Left lung (tissue), 10 donors: ENCODE measurements around the gene ZNF445. TPM values are rescaled to one million over a fixed set of nuclear protein-coding genes. Genes with fewer than 3 reads are reported as not detected.

Source experiments
- ATAC-seq: fragments of 200-7000 bp; cut with Tn5 transposase; one replicate; pipeline ENCODE4 v1.9.1; 2020; ENCODE audit warnings: moderate library complexity
- DNase-seq, 4 donors: peaks; one replicate each; pipeline ENCODE4 v3.0.0-alpha.2; 2013 to 2020
- H3K27ac ChIP-seq, 2 donors: fragments of 200-600 bp; sonication (generic) in 1 of 2; one replicate each; pipeline versions ENCODE4 v1.5.0 to v1.8.0; 2020 to 2021
- H3K27me3 ChIP-seq, 2 donors: fragments of 200-600 bp; sonication (generic) in 1 of 2; one replicate each; pipeline versions ENCODE4 v1.5.0 to v1.8.0; 2020 to 2021
- H3K36me3 ChIP-seq, 2 donors: fragments of 200-600 bp; sonication (generic) in 1 of 2; one replicate each; pipeline versions ENCODE4 v1.5.0 to v1.8.0; 2020 to 2021
- H3K4me1 ChIP-seq, 2 donors: fragments of 200-600 bp; one replicate each; pipeline ENCODE4 v1.8.0; 2021
- H3K4me3 ChIP-seq, 2 donors: fragments of 200-600 bp; sonication (generic) in 1 of 2; one replicate each; pipeline versions ENCODE4 v1.5.0 to v1.8.0; 2020 to 2021; ENCODE audit warnings: mild to moderate bottlenecking in 1 of 2
- H3K9me3 ChIP-seq, 2 donors: fragments of 200-600 bp; sonication (generic) in 1 of 2; one replicate each; pipeline versions ENCODE4 v1.5.0 to v1.8.0; 2020 to 2021
- CTCF ChIP-seq, 2 donors: fragments of 200-600 bp; sonication (generic) in 1 of 2; IDR thresholded peaks; one replicate each; pipeline versions ENCODE4 v1.5.0 to v1.8.0; 2021; ENCODE audit warnings: antibody characterized with exemption in 2 of 2
- intact Hi-C, 2 donors: fragments of 100-400 bp; cut with DNase I; formaldehyde crosslinking; loops; one replicate each; pipeline versions ENCODE4 v1.11.2 to v1.14.2; 2022
- polyA plus RNA-seq, 6 donors: library from polyadenylated mRNA; unstranded; fragments of 120-200 nt; gene quantifications; one replicate each; pipeline ENCODE4 v1.2.1, GENCODE V29; 2013; ENCODE audit not compliant: insufficient read length in 6 of 6
- total RNA-seq, 2 donors: library from RNA; stranded (reverse); fragmentation: NEBNext Ultra II Directional; extraction: Animal tissue kit (Norgen Biotek cat#: 25700); gene quantifications; one replicate each; pipeline ENCODE4 v1.2.1, GENCODE V29; 2021
- donor health status: DM: no; HTN: yes; CAD: no.
- donor health status: DM: no; HTN: no; CAD: no.

ZNF445 gene
- total and polyA plus RNA-seq, 8 donors: 18.1 to 33.5 (median 27.8) TPM

GRCh38 chr3:44499149-44499898, 21.9 kb upstream of the ZNF445 start:
- Histone ChIP-seq H3K9me3 (peaks cover 0 to 74% of the 10 kb centered on the region in 2 donors), H3K4me1 (no peaks in the 10 kb centered on the region)
- DNase-seq: no peak

GRCh38 chr3:44495636-44496415, 18.4 kb upstream of the ZNF445 start:
- Histone ChIP-seq H3K27me3 (no peaks in the 10 kb centered on the region), H3K4me3 (no peak overlapping the region), H3K27ac (no peak overlapping the region), H3K4me1 (no peaks in the 10 kb centered on the region), H3K36me3 (peaks cover 0 to 50% of the 10 kb centered on the region in 2 donors), H3K9me3 (peaks cover 0 to 84% of the 10 kb centered on the region in 2 donors)
- intact Hi-C loops: no loop called here
- DNase-seq (no peak), ATAC-seq (no peak)
- no peak for TF ChIP-seq CTCF (IDR thresholded peaks at IDR 0.05)

More at GRCh38 chr3:44499149-44499898, 21.9 kb upstream of the ZNF445 start:
- Histone ChIP-seq H3K27me3 (no peaks in the 10 kb centered on the region), H3K4me3 (no peak overlapping the region), H3K27ac (no peak overlapping the region), H3K36me3 (peaks cover 0 to 61% of the 10 kb centered on the region in 2 donors)
- no peak for ATAC-seq
- intact Hi-C loops: no loop called here
- no peak for TF ChIP-seq CTCF (IDR thresholded peaks at IDR 0.05)

GRCh38 chr3:44492496-44492895, 15.0 kb upstream of the ZNF445 start:
- no peak for TF ChIP-seq CTCF (IDR thresholded peaks at IDR 0.05)
- no peak overlapping the region for H3K4me3 ChIP-seq
- no peaks in the 10 kb centered on the region for H3K27me3 ChIP-seq
- intact Hi-C loops: no loop called here
- no peaks in the 10 kb centered on the region for H3K4me1 ChIP-seq
- peaks cover 0 to 73% of the 10 kb centered on the region in 2 donors for H3K9me3 ChIP-seq
- no peak for ATAC-seq
- H3K27ac ChIP-seq: no peak overlapping the region
- no peak for DNase-seq
- H3K36me3 ChIP-seq: peaks cover 0 to 17% of the 10 kb centered on the region in 2 donors

- DNase-seq (no peak), ATAC-seq (no peak)
- H3K4me1 ChIP-seq: no peaks in the 10 kb centered on the region
- H3K27ac ChIP-seq: no peak overlapping the region
- H3K4me3 ChIP-seq: no peak overlapping the region
- no peak for TF ChIP-seq CTCF (IDR thresholded peaks at IDR 0.05)
- H3K9me3 ChIP-seq: peaks cover 0 to 10% of the 10 kb centered on the region in 2 donors
- H3K27me3 ChIP-seq: no peaks in the 10 kb centered on the region
- H3K36me3 ChIP-seq: no peaks in the 10 kb centered on the region
- intact Hi-C loops: no loop called here
Observed at GRCh38 chr3:44482721-44483120, 5.3 kb upstream of the ZNF445 start.

- intact Hi-C loops: no loop called here
- H3K4me1 ChIP-seq: peaks cover 7 to 20% of the 10 kb centered on the region in 2 donors
- H3K9me3 ChIP-seq: no peaks in the 10 kb centered on the region
- ATAC-seq: no peak
- TF ChIP-seq CTCF (IDR thresholded peaks at IDR 0.05): no peak
- H3K27me3 ChIP-seq: no peaks in the 10 kb centered on the region
- H3K36me3 ChIP-seq: no peaks in the 10 kb centered on the region
- H3K27ac ChIP-seq: no peak overlapping the region
- no peak overlapping the region for H3K4me3 ChIP-seq
- DNase-seq: no peak
Observed at GRCh38 chr3:44478606-44479094, 1.2 kb upstream of the ZNF445 start.
